Measurements from ENCODE around the gene FGF9.

The FGF9 gene

GRCh38 chr13:21710163-21710562, 39.3 kb downstream of the FGF9 start:
- Histone ChIP-seq H3K4me2 (ENCODE audit: low read length) (no peak overlapping the region), H4K20me1 (ENCODE audit: insufficient read depth, low read length) (no peaks in the 10 kb centered on the region), H3K79me2 (ENCODE audit: low read length) (no peaks in the 10 kb centered on the region), H2AFZ (ENCODE audit: low read depth, low read length) (no peak overlapping the region), H3K27me3 (ENCODE audit: low read depth, low read length) (no peaks in the 10 kb centered on the region), H3K9ac (ENCODE audit: low read length) (no peak overlapping the region), H3K36me3 (replicated peaks; ENCODE audit: low read depth, low read length) (no peaks in the 10 kb centered on the region), H3K27ac (ENCODE audit: low read length) (no peak overlapping the region), H3K9me3 (ENCODE audit: insufficient read depth, low read length) (no peaks in the 10 kb centered on the region), H3K4me1 (ENCODE audit: low read length) (no peaks in the 10 kb centered on the region), H3K4me3 (ENCODE audit: low read length) (no peak overlapping the region)
- TF ChIP-seq CTCF (IDR thresholded peaks at IDR 0.05; ENCODE audit: low read depth, low read length): no peak
- no peak for TF ChIP-seq EZH2phosphoT487 (IDR thresholded peaks at IDR 0.05; ENCODE audit: low read depth)

GRCh38 chr13:21717817-21718216, 46.9 kb downstream of the FGF9 start:
- TF ChIP-seq CTCF (IDR thresholded peaks at IDR 0.05; ENCODE audit: low read depth, low read length) (no peak), EZH2phosphoT487 (IDR thresholded peaks at IDR 0.05; ENCODE audit: low read depth) (no peak)
- no peak overlapping the region for H2AFZ ChIP-seq (ENCODE audit: low read depth, low read length)
- peaks cover 4% of the 10 kb centered on the region; the same call in 1 of the 2 replicates for H3K27me3 ChIP-seq (ENCODE audit: low read depth, low read length)
- H3K4me1 ChIP-seq (ENCODE audit: low read length): no peaks in the 10 kb centered on the region
- H3K27ac ChIP-seq (ENCODE audit: low read length): no peak overlapping the region
- no peaks in the 10 kb centered on the region for H3K79me2 ChIP-seq (ENCODE audit: low read length)
- H4K20me1 ChIP-seq (ENCODE audit: insufficient read depth, low read length): no peaks in the 10 kb centered on the region
- no peaks in the 10 kb centered on the region for H3K9me3 ChIP-seq (ENCODE audit: insufficient read depth, low read length)
- H3K4me2 ChIP-seq (ENCODE audit: low read length): no peak overlapping the region
- H3K9ac ChIP-seq (ENCODE audit: low read length): no peak overlapping the region
- H3K36me3 ChIP-seq (replicated peaks; ENCODE audit: low read depth, low read length): no peaks in the 10 kb centered on the region
- H3K4me3 ChIP-seq (ENCODE audit: low read length): no peak overlapping the region

- Histone ChIP-seq H3K36me3 (replicated peaks; ENCODE audit: low read depth, low read length) (no peaks in the 10 kb centered on the region), H3K27me3 (ENCODE audit: low read depth, low read length) (peaks cover 4% of the 10 kb centered on the region; the same call in 1 of the 2 replicates), H3K4me2 (ENCODE audit: low read length) (no peak overlapping the region), H3K27ac (ENCODE audit: low read length) (no peak overlapping the region), H3K79me2 (ENCODE audit: low read length) (no peaks in the 10 kb centered on the region), H3K9me3 (ENCODE audit: insufficient read depth, low read length) (no peaks in the 10 kb centered on the region), H4K20me1 (ENCODE audit: insufficient read depth, low read length) (no peaks in the 10 kb centered on the region), H2AFZ (ENCODE audit: low read depth, low read length) (no peak overlapping the region), H3K4me3 (ENCODE audit: low read length) (no peak overlapping the region), H3K9ac (ENCODE audit: low read length) (no peak overlapping the region), H3K4me1 (ENCODE audit: low read length) (no peaks in the 10 kb centered on the region)
- no peak for TF ChIP-seq EZH2phosphoT487 (IDR thresholded peaks at IDR 0.05; ENCODE audit: low read depth)
- TF ChIP-seq CTCF (IDR thresholded peaks at IDR 0.05; ENCODE audit: low read depth, low read length): no peak
These were observed 48.6 kb downstream of the FGF9 start for GRCh38 chr13:21719463-21719862.

- Histone ChIP-seq H3K4me1 (ENCODE audit: low read length) (no peaks in the 10 kb centered on the region), H3K4me2 (ENCODE audit: low read length) (no peak overlapping the region), H3K79me2 (ENCODE audit: low read length) (no peaks in the 10 kb centered on the region), H3K9me3 (ENCODE audit: insufficient read depth, low read length) (0 out of 2 replicates have a peak, but pooled peaks cover 3% of the 10 kb centered on the region), H4K20me1 (ENCODE audit: insufficient read depth, low read length) (no peaks in the 10 kb centered on the region), H3K36me3 (replicated peaks; ENCODE audit: low read depth, low read length) (no peaks in the 10 kb centered on the region), H3K27me3 (ENCODE audit: low read depth, low read length) (no peaks in the 10 kb centered on the region), H3K27ac (ENCODE audit: low read length) (no peak overlapping the region), H2AFZ (ENCODE audit: low read depth, low read length) (no peak overlapping the region), H3K4me3 (ENCODE audit: low read length) (no peak overlapping the region), H3K9ac (ENCODE audit: low read length) (no peak overlapping the region)
- TF ChIP-seq CTCF (IDR thresholded peaks at IDR 0.05; ENCODE audit: low read depth, low read length) (no peak), EZH2phosphoT487 (IDR thresholded peaks at IDR 0.05; ENCODE audit: low read depth) (no peak)
These were observed 53.1 kb downstream of the FGF9 start for GRCh38 chr13:21723807-21724505.

Measured in OCI-LY3 (cell line).